HEK293T (cell line): ENCODE measurements around the gene SULT6B1.

Experiments used
- FOXK2 ChIP-seq: fragments of 450-650 bp; IDR thresholded peaks from 2 replicates; pipeline ENCODE4 v1.6.1; 2016; ENCODE audit warnings: mild to moderate bottlenecking
- FOXM1 ChIP-seq: fragments of 450-650 bp; IDR thresholded peaks from 2 replicates; pipeline ENCODE4 v1.6.1; 2017; ENCODE audit warnings: mild to moderate bottlenecking, borderline replicate concordance
- L3MBTL2 ChIP-seq: fragments of 450-650 bp; conservative IDR thresholded peaks from 2 replicates; pipeline ENCODE4 v1.6.1; 2016; ENCODE audit warnings: mild to moderate bottlenecking
- SUZ12 ChIP-seq: fragments of 450-650 bp; IDR thresholded peaks from 2 replicates; pipeline ENCODE4 v1.6.1; 2016; ENCODE audit warnings: mild to moderate bottlenecking
- ZNF384 ChIP-seq: fragments of 450-650 bp; IDR thresholded peaks from 2 replicates; pipeline ENCODE4 v1.6.1; 2016

- TF ChIP-seq FOXK2: no peak
- TF ChIP-seq FOXM1: no peak
- no peak for TF ChIP-seq ZNF384
- TF ChIP-seq SUZ12: no peak
- TF ChIP-seq L3MBTL2: no peak
Observed at GRCh38 chr2:37125416-37125815, 63.1 kb downstream of the SULT6B1 start.
